Activated CD8-positive, alpha-beta memory T cell treated with anti-CD3 and anti-CD28 coated beads for 1 hour (primary cell): ENCODE data around the gene SEC63.

ENCODE experiments used
- DNase-seq, 2 donors: peaks; one replicate each; pipeline ENCODE4 v3.0.0-alpha.2; 2020; ENCODE audit warnings: low read depth in 1 of 2; ENCODE audit errors: extremely low read depth in 1 of 2

The SEC63 gene

DNA sequence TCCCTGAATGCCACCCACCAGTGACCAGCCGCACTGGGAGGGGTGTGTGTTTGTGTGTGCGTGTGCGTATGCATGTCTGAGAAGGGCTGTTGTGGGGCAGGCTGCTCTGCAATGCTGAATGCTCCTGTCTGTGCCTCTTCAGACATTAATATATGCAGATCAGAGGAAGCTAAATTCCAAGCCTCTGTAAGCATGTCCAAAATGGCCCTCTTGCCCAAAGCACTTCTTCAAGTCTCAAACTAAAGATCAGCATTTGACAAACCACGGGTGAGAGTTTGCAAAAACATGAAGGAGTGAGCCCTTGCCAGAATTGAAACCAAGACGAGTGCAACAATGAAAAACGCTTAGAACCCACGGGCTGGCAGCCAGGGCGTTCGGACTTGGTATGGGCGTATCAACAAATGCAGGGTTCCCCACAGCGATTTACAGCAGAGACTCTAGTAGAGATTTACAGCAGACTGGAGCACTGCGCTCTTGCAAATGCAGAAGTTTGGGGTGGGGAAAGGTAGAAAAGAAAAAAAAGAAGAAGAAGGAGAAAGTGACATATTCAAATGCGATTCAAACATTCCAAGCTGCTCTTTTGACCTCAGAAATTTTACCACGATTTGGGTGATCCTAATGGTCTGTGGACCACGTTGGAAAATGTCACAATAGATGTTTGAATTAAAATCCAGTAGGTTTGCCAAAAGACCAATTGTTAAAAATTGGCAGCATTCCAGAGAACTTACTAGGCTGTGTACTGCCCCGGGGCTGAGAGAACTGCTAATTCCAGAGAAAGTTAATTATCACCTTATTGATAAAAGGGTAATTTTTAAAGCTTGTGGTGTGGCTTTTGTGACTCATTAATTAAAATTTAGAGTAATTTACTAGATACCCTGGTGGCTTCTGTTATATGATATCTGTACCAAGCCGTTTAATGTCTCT is 137.4 kb downstream of the SEC63 start:
- DNase-seq: no peak

DNA sequence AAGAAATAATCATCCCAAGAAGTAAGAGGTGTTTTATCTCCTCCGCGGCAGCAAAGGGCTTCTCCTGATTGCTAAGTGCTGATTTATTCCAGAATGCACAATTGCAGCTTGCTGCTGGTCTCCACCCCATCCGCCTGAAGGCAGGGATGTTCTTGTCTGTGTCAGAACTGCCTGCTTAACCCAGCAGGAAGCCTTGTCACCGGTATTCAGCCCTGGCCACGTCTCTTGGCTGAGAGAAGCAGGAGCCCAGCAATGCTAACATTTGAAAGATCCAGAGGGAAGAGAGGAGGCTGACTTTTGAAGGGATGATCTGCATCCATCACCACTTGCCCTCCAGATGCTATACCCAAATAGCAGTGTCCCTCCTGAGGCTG is 138.1 kb downstream of the SEC63 start:
- no peak for DNase-seq

GRCh38 chr6:107819217-107819616 is 138.8 kb downstream of the SEC63 start:
- no peak for DNase-seq

- DNase-seq: no peak
These were observed 139.7 kb downstream of the SEC63 start for GRCh38 chr6:107818272-107818671.

DNA sequence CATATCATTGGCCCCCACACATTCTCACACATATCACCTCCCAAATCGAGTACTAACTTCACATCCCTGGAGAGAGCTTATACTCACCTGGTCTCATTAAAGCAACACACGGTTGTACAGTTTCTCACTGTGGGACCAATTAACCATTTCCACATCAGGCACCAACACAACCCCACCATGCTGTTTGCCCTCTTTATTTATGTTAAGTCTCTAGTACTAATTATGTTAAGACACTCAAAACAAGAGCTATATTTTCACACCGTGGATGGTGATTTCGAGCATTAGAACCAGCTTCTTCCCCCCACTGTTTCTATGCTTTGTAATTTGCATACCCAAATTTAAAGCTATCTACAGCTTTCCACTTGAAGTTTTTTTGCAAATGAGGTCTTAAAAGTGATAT is 140.2 kb downstream of the SEC63 start:
- no peak for DNase-seq
